WTC11 (cell line): ENCODE measurements around the gene WNT5B. TPM values are rescaled to one million over a fixed set of nuclear protein-coding genes. Genes with fewer than 3 reads are reported as not detected.

ENCODE experiments used
- ATAC-seq: fragments of 200-7000 bp; cut with Tn5 transposase; 2 replicates; pipeline ENCODE4 v1.10.0; 2021; ENCODE audit warnings: mild to moderate bottlenecking, moderate library complexity
- CTCF ChIA-PET: fragments of 300-600 bp; sonication (Branson Sonifier 250); formaldehyde crosslinking; loops from one replicate; lab custom pipeline; 2021; ENCODE audit warnings: antibody characterized with exemption; lab: Charles Lee
- POLR2A ChIA-PET: fragments of 350-600 bp; sonication (Branson Sonifier 250); formaldehyde crosslinking; loops from one replicate; lab custom pipeline; 2021; ENCODE audit warnings: antibody characterized with exemption; lab: Charles Lee
- DNase-seq: peaks from one replicate; pipeline ENCODE4 v3.0.0; 2021; ENCODE audit warnings: low spot score
- H3K27ac Mint-ChIP-seq: 2 replicates; pipeline ENCODE4 v1.8.0; 2021; ENCODE audit warnings: mixed read lengths
- H3K27me3 Mint-ChIP-seq: 2 replicates; pipeline ENCODE4 v1.8.0; 2021; ENCODE audit warnings: low read depth, mild to moderate bottlenecking, moderate library complexity, mixed read lengths
- H3K36me3 Mint-ChIP-seq: 2 replicates; pipeline ENCODE4 v1.8.0; 2021; ENCODE audit warnings: mixed read lengths
- H3K4me1 Mint-ChIP-seq: 2 replicates; pipeline ENCODE4 v1.8.0; 2022; ENCODE audit warnings: mixed read lengths
- H3K4me3 Mint-ChIP-seq: 2 replicates; pipeline ENCODE4 v1.8.0; 2021; ENCODE audit warnings: mild to moderate bottlenecking, moderate library complexity, mixed read lengths
- H3K9me3 Mint-ChIP-seq: 2 replicates; pipeline ENCODE4 v1.8.0; 2021; ENCODE audit warnings: mixed read lengths
- ATF1 ChIP-seq: sonication (generic); formaldehyde crosslinking; IDR thresholded peaks from 2 replicates; pipeline ENCODE4 v1.8.1; 2023; ENCODE audit warnings: mild to moderate bottlenecking, moderate library complexity, missing genetic modification reagents
- CDX4 ChIP-seq: fragments of 250-450 bp; sonication (Bioruptor Pico); IDR thresholded peaks from 2 replicates; pipeline ENCODE4 v1.9.0; 2021; ENCODE audit warnings: moderate library complexity, mild to moderate bottlenecking, inconsistent platforms, borderline replicate concordance
- ELF4 ChIP-seq: sonication (generic); formaldehyde crosslinking; IDR thresholded peaks from 2 replicates; pipeline ENCODE4 v1.8.1; 2022; ENCODE audit warnings: low read depth, mild to moderate bottlenecking, moderate library complexity, missing genetic modification reagents
- FOXK1 ChIP-seq: sonication (generic); formaldehyde crosslinking; IDR thresholded peaks from 2 replicates; pipeline ENCODE4 v1.8.0; 2022; ENCODE audit warnings: mild to moderate bottlenecking, moderate library complexity, missing genetic modification reagents
- FOXP1 ChIP-seq: sonication (generic); formaldehyde crosslinking; IDR thresholded peaks from 2 replicates; pipeline ENCODE4 v1.8.0; 2022; ENCODE audit warnings: missing genetic modification reagents, mild to moderate bottlenecking, moderate library complexity, borderline replicate concordance
- GRHL2 ChIP-seq: fragments of 250-450 bp; sonication (Bioruptor Pico); IDR thresholded peaks from 2 replicates; pipeline ENCODE4 v1.8.0; 2022; ENCODE audit warnings: mild to moderate bottlenecking, moderate library complexity; ENCODE audit not compliant: insufficient replicate concordance, severe bottlenecking
- GTF2I ChIP-seq: fragments of 250-450 bp; sonication (Bioruptor Pico); conservative IDR thresholded peaks from 2 replicates; pipeline ENCODE4 v1.4.0; 2021; ENCODE audit warnings: mild to moderate bottlenecking
- HMGXB4 ChIP-seq: sonication (generic); formaldehyde crosslinking; IDR thresholded peaks from 2 replicates; pipeline ENCODE4 v1.8.1; 2023; ENCODE audit warnings: mild to moderate bottlenecking, moderate library complexity, missing genetic modification reagents
- IRF2 ChIP-seq: sonication (generic); formaldehyde crosslinking; IDR thresholded peaks from 2 replicates; pipeline ENCODE4 v1.8.0; 2022; ENCODE audit warnings: low read depth, missing genetic modification reagents, borderline replicate concordance
- MYBL2 ChIP-seq: sonication (generic); formaldehyde crosslinking; IDR thresholded peaks from 2 replicates; pipeline ENCODE4 v1.8.1; 2023; ENCODE audit warnings: mild to moderate bottlenecking, moderate library complexity, missing genetic modification reagents
- OVOL2 ChIP-seq: fragments of 250-450 bp; sonication (Bioruptor Pico); IDR thresholded peaks from 2 replicates; pipeline ENCODE4 v1.9.0; 2021; ENCODE audit warnings: mild to moderate bottlenecking, borderline replicate concordance
- PRRX2 ChIP-seq: fragments of 250-450 bp; sonication (Bioruptor Pico); IDR thresholded peaks from 2 replicates; pipeline ENCODE4 v1.8.0; 2021; ENCODE audit warnings: mild to moderate bottlenecking
- ZBTB21 ChIP-seq: sonication (generic); formaldehyde crosslinking; IDR thresholded peaks from 2 replicates; pipeline ENCODE4 v1.8.1; 2023; ENCODE audit warnings: mild to moderate bottlenecking, missing genetic modification reagents, borderline replicate concordance
- ZBTB43 ChIP-seq: sonication (generic); formaldehyde crosslinking; IDR thresholded peaks from 2 replicates; pipeline ENCODE4 v1.8.1; 2023; ENCODE audit warnings: mild to moderate bottlenecking, missing genetic modification reagents
- ZNF263 ChIP-seq: sonication (generic); formaldehyde crosslinking; IDR thresholded peaks from 2 replicates; pipeline ENCODE4 v1.8.1; 2022; ENCODE audit warnings: low read depth, mild to moderate bottlenecking, moderate library complexity, missing genetic modification reagents
- ZNF396 ChIP-seq: fragments of 250-450 bp; sonication (Bioruptor Pico); IDR thresholded peaks from 2 replicates; pipeline ENCODE4 v1.8.0; 2021; ENCODE audit warnings: mild to moderate bottlenecking, moderate library complexity, borderline replicate concordance
- total RNA-seq: library from RNA; stranded (reverse); gene quantifications from 3 replicates; pipeline ENCODE4 v1.2.3, GENCODE V29; 2021
- TF ChIP-seq, protein P1 (sequence below): sonication (generic); formaldehyde crosslinking; IDR thresholded peaks from 2 replicates; pipeline ENCODE4 v1.8.1; 2022; ENCODE audit warnings: mild to moderate bottlenecking, missing genetic modification reagents, moderate library complexity, borderline replicate concordance
- TF ChIP-seq, protein P2 (sequence below): sonication (generic); formaldehyde crosslinking; IDR thresholded peaks from 2 replicates; pipeline ENCODE4 v1.8.1; 2022; ENCODE audit warnings: low read depth, missing genetic modification reagents, borderline replicate concordance
- TF ChIP-seq, protein P3 (sequence below): fragments of 250-450 bp; sonication (Bioruptor Pico); IDR thresholded peaks from 2 replicates; pipeline ENCODE4 v1.9.0; 2021; ENCODE audit warnings: mild to moderate bottlenecking

WNT5B gene
- total RNA-seq, 1 experiment from 2014 or later: 4.5 TPM

DNA sequence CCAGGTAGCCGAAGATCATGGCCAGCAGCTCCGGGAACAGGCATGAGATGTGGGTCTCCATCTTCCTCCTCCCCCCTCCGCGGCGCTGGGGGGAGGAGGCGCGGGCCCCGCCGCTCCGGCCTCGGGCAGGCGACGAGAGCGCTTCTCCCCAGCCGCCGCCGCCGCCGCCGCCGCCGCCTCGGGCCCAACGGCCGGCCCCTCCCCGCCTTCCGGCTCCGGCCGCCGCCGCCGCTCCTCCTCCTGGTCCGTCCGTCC lies 35.1 kb upstream of the WNT5B start:
- ATAC-seq: peak; percentile 17
- Mint-ChIP-seq H3K36me3 (no peaks in the 10 kb centered on the region), H3K4me3 (peak overlapping the region; percentile 86), H3K9me3 (no peaks in the 10 kb centered on the region), H3K27ac (no peak overlapping the region), H3K27me3 (peaks cover 60% of the 10 kb centered on the region), H3K4me1 (peaks cover 53% of the 10 kb centered on the region)
- POLR2A ChIA-PET: interaction anchor here (0.6 to 0.7 kb wide), 2 partner anchors 39 to 41 kb away, joined by 4 to 6 read pairs; no protein-coding TSS in a partner anchor
- CTCF ChIA-PET: interaction anchor here (1.9 to 2.8 kb wide), 7 partner anchors 12 to 501 kb away, joined by 5 to 16 read pairs (median 9); partner anchors contain the start of gene WNT5B
- peak; percentile 61 for DNase-seq
- TF ChIP-seq GRHL2 (no peak), FOXP1 (CRISPR knock-in tag) (no peak), MYBL2 (no peak), FOXK1 (CRISPR knock-in tag) (no peak), ZBTB21 (CRISPR knock-in tag) (no peak), ZNF396 (no peak), GTF2I (CRISPR knock-in tag) (no peak), CDX4 (no peak), PRRX2 (no peak), ZBTB43 (CRISPR knock-in tag) (no peak), ATF1 (no peak), ELF4 (CRISPR knock-in tag) (no peak), HMGXB4 (CRISPR knock-in tag) (no peak), OVOL2 (CRISPR knock-in tag) (no peak), IRF2 (CRISPR knock-in tag) (no peak), ZNF263 (CRISPR knock-in tag) (no peak)
- TF ChIP-seq, protein P1, sequence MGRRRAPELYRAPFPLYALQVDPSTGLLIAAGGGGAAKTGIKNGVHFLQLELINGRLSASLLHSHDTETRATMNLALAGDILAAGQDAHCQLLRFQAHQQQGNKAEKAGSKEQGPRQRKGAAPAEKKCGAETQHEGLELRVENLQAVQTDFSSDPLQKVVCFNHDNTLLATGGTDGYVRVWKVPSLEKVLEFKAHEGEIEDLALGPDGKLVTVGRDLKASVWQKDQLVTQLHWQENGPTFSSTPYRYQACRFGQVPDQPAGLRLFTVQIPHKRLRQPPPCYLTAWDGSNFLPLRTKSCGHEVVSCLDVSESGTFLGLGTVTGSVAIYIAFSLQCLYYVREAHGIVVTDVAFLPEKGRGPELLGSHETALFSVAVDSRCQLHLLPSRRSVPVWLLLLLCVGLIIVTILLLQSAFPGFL (CRISPR knock-in tag): no peak
- TF ChIP-seq, protein P2, sequence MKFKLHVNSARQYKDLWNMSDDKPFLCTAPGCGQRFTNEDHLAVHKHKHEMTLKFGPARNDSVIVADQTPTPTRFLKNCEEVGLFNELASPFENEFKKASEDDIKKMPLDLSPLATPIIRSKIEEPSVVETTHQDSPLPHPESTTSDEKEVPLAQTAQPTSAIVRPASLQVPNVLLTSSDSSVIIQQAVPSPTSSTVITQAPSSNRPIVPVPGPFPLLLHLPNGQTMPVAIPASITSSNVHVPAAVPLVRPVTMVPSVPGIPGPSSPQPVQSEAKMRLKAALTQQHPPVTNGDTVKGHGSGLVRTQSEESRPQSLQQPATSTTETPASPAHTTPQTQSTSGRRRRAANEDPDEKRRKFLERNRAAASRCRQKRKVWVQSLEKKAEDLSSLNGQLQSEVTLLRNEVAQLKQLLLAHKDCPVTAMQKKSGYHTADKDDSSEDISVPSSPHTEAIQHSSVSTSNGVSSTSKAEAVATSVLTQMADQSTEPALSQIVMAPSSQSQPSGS (CRISPR knock-in tag): no peak
- TF ChIP-seq, protein P3, sequence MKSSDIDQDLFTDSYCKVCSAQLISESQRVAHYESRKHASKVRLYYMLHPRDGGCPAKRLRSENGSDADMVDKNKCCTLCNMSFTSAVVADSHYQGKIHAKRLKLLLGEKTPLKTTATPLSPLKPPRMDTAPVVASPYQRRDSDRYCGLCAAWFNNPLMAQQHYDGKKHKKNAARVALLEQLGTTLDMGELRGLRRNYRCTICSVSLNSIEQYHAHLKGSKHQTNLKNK (CRISPR knock-in tag): no peak
